DOHH2 (cell line): ENCODE data around the gene CPA2.

Experiments used
- EZH2phosphoT487 ChIP-seq: fragments of 200-600 bp; sonication (generic); IDR thresholded peaks from 2 replicates; pipeline ENCODE4 v1.6.1; 2017; ENCODE audit warnings: borderline replicate concordance, mild to moderate bottlenecking, antibody characterized with exemption, low read length, moderate library complexity, mixed read lengths
- TF ChIP-seq, protein P1 (sequence below): fragments of 200-600 bp; sonication (generic); IDR thresholded peaks from one replicate; pipeline ENCODE4 v1.5.1; 2014; ENCODE audit warnings: antibody characterized with exemption, mild to moderate bottlenecking, low read depth, low read length; ENCODE audit not compliant: poor library complexity, severe bottlenecking

DNA sequence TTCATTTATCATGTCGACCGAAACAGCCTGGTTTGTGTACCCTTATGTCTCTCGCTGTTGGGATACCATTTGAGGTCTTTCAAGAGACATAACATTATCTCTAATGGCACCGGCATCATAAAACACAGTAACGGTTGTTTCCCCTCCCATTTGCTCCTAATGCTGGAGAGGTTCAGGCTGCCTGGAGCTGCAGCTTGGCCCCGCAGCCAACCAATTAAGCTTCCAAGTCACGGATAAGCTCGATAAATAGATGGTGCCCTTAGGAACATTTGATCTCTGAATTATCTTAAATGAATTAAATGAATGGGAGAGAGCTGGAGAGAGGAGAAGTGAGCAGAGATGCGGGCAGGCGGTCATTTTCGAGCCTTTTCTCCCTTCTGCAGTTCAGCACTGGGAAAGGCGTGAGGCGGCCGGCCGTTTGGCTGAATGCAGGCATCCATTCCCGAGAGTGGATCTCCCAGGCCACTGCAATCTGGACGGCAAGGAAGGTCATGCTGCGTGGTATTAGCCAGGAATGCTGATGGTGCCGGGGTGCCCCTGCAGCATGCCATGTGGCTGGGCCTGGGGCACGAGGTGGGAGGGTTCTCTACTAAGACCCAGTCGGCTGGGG lies 38.9 kb downstream of the CPA2 start:
- TF ChIP-seq, protein P1, sequence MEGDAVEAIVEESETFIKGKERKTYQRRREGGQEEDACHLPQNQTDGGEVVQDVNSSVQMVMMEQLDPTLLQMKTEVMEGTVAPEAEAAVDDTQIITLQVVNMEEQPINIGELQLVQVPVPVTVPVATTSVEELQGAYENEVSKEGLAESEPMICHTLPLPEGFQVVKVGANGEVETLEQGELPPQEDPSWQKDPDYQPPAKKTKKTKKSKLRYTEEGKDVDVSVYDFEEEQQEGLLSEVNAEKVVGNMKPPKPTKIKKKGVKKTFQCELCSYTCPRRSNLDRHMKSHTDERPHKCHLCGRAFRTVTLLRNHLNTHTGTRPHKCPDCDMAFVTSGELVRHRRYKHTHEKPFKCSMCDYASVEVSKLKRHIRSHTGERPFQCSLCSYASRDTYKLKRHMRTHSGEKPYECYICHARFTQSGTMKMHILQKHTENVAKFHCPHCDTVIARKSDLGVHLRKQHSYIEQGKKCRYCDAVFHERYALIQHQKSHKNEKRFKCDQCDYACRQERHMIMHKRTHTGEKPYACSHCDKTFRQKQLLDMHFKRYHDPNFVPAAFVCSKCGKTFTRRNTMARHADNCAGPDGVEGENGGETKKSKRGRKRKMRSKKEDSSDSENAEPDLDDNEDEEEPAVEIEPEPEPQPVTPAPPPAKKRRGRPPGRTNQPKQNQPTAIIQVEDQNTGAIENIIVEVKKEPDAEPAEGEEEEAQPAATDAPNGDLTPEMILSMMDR, result no peak
- no peak for TF ChIP-seq EZH2phosphoT487
